Ramos (cell line): ENCODE results near the gene TNS3.

Source experiments
- in situ Hi-C: fragments of 300-500 bp; cut with MboI; formaldehyde crosslinking; loops from one replicate; pipeline ENCODE4 v1.14.3; 2022; ENCODE audit warnings: low sequenced_read_pairs; ENCODE audit not compliant: unreplicated experiment

Gene TNS3

DNA sequence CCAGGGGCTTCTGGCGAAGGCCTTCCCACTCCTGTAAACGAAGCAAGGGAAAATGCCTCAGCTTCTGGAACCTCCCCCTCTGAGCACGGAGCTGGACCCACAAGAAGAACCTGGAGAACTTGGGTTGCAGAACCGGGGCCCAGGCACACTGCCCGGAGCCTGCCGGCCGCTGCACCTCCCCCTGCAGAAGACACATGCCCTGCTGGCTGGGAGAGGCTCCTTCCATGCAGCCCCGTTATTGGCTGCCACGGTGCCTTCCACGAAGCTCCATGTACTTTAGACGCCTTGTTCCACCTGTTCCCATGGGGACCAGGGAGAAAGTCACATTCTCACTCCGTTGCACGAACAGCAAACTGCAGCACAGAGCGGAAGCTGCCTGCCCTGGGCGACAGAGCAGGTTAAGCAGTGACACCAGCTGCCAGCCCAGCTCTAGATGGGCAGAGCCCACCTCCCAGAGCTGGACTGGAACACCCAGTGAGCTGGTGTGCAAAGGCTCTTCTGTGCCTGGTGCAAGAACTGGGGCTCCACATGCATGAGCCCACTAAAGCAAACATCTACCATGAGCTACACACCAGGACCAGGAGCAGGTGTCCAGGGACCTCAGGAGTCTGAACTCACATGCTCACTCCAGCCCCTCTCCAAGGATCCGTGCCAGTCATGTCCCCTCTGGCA lies 70.1 kb downstream of the TNS3 start:
- in situ Hi-C loops: no loop called here

DNA sequence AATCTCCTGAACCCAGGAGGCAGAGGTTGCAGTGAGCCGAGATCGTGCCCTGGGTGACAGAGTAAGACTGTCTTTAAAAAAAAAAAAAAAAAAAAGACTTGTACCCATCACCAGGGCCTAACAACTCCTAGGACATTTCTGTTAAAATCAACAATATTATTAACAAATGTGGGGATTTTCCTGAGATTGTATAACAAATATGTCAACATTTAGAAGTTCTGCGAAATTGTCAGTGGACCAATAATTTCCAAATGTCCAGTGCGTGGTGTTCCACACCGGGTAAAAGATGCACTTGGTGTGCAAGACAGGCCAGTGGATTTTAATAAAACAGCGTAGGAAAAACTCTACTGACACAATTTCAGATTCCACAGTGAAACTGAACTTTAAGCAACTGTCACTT lies 71.1 kb downstream of the TNS3 start:
- in situ Hi-C loops: no loop called here

DNA sequence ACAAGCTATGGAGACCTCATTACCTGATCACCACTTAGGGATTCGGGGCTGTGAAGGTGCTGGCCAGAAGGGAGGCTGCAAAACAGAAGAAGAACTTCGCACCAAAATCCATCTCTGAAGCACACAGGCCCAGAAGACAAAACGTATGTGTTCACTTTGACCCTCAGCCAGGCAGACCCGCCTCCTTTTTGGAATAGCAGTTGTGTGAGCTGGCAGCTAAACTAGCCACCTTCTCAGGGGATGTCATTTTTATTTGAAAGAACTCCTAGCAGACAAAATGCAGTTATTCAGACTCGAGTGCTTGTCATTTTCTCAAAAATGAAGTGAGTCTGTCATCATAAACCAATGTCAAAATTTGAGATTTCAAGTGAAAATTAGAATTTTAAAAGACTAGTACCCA lies 71.7 kb downstream of the TNS3 start:
- in situ Hi-C loops: no loop called here

DNA sequence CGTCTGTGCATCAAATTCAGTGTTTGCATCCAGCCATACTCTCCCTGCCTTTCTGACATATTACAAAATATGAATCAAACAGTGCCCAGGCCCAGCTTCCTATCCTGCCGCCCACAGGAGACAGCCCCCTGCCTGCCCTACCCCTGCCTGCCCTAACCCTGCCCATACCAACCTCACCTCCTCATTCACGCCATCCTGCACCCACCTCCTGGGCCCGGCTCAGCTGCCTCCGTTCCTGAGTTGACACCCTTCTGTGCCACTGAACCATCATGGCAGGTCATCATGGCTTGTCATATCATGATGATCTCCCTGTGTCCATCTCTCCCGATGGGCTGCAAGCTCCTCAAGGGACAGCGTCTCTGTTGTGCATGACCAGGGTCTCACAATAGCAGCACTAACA lies 72.3 kb downstream of the TNS3 start:
- in situ Hi-C loops: no loop called here

DNA sequence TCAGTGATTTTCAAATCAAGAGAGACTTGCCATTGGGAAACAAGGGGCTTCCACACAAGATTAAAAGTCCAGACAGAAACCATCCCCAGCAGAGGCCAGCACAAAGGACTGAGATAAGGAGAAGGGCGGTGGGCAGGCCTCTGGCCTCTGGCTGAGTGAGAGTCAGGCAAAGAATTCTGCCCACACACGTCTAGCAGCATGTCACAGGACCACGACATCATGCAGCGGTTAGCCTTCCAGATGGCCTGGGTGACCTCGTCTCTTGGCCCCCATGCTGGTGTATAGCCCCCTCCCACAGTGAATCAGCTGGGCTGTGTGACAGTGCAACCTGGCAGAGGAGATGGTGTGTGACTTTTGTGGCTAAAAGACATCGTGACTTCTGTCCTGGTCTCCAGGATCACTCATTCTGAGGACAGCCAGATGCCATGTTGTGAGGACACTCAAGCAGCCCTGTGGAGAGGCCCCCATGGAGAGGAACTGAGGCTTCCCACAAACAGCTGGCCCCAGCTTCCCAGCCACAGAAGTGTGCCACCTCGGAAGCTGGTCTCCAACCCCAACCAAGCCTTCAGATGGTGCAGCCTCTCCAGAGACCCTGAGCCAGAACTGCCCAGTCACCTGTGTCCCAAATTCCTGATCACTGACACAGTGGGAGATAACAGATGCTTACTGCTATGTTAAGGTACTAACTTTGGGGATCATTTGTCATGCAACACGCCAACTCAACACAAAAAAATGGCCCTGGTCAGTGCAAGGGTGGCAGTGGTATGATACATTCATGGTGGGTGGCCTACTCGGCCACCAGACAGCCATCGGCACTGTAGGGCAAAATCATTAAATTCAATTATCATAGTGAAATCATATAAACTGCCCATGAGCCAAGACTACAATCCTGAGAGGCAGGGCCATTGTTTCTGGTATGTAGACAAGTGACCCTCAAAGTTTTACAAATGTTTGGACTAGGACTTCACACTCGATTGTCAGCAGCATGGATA lies 73.2 kb downstream of the TNS3 start:
- in situ Hi-C loops: no loop called here

DNA sequence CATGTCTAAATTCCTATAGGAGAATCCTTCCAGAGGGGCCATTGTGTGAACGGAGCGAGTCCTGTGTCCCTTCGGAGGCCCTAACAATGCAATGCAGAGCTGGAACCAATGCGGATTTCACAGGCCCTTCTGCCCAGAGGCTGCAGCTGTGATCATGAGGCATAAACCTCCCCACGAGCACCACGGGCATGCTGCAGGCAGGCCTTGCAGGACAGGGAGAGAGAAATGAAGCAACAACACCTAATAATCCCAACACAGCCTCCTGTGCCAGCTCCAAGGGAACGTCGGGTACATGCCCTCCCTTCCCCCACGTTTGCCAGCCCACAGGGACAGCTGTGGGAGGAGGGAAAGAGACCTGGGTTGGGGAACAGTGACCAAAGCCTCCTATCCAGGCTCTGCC lies 74.4 kb downstream of the TNS3 start:
- in situ Hi-C loops: no loop called here

DNA sequence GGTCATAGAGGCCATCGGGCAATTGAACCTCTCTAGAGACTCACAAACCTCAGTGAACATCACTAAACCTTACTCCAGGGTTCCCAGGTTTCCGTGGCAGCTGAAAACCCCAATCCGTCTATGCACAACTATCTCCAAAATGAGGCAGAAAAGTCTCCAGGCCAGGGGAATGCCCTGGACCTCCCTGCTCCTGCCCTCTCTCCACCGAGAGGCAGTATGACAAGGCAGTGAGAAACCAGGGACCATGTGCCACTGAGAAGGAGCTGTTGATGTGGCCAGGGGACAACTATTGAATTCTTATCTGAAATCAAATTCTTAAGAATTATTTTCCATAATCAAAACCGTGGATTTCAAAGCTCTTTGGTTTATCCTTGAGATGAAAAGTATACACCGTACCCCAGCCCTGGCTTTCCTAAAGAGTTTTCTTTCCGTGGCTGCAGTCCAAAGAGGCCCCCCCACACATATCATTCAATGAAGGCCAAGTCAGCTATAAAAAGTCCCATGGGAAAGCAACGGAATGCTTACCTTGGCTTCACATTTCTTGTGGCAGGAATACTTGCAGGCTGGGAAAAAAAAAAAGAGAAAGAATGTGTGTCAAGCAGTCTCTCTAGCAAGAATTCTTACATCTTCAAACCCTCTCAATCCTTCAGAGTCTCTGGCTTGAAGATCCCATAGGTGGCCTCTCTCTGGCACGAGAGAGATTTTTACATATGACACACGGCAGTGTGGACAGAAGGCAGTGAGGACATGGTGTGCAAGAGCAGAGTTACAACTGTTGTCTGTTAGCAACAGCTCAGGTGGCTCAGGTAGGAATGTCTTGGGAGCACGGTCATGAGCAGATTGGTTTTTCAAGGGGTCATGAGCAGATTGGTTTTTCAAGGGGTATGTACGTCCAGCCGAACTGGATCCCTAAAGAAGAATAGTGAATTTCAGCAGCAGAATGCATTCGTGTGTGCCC lies 75.2 kb downstream of the TNS3 start:
- in situ Hi-C loops: no loop called here

DNA sequence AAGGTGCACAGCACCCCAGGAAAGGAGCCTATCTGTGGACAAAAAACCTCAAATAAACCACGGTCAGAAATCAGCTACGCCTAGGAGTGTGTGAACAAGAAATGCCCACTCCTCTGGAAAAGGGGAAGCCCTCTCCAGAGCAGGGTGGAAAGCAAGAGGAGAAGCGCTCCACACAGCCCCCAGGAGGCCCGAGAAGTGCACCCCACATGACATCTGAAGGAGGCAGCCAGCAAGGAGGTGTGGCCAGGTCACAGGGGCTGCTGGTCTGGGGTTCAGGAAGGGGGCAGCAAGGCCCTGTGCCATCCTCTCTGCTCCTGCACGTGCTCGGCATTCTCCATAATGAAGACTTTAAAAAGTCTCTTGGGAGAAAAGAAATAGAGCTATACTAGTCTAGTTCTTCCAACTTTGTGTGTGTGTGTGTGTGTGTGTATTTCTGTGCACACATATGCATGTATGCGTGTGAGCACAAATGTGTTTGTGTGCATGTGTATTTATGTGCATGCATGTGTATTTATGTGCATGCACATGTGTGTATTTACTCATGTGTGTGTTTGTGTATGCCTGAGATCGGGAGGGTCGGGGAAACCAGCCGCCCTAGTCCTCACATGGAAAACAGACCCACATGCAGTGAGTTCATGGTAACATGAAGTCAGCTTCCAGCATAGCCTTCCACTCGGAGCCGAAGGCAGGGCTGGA lies 76.5 kb downstream of the TNS3 start:
- in situ Hi-C loops: no loop called here

DNA sequence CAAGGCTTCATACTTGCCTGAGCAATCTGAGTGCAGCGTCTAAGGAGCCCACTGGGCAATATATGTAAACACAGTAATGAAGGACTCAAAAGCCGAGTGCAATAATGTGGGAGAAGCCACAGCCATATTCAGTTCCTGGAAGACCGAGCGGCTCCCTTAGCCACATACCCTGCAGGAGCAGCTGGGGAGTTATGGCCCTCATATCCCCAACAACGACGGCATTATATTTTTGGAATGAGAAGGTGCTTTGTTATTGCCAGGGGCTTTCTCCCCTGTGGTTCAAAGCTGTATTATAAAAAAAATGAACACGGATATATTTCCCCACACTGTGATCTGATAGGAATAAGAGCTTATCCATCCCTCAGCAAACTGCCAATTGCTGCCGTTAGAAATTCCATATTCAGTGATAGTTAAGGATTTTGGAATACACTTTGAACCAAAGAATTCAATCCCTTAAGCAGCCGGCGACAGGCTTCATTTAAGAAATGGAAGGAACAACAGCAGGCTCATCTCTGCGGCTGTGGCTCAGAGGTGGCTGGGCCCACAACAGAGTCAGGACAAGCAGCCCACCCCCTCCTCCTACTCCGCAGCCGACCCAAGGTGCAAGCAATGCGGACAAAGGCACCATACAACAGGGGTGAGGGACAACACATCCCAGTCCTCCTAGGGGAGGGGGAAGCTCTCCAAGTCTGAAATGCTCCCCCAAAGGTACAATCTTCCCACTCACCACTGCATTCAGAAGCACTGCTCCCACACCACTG lies 77.2 kb downstream of the TNS3 start:
- in situ Hi-C loops: no loop called here

DNA sequence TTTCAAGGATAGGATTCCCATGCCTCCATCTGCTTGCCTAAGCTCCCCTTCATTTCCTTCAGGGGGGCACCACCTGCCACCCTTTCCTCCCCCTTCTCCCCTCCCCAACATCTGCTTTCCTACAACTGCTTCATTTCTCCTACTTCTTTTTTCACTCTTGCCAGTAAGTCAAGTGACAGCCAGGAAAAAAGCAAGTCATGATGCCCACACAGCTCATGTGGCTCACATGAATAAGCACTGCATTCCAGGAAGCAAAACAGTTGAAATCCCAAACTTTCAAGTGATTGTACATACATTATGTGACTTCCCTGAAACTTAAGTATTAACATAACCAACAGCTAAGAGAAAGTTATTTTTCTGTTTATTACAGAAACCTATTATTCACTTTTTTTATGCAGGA lies 78.6 kb downstream of the TNS3 start:
- in situ Hi-C loops: no loop called here

DNA sequence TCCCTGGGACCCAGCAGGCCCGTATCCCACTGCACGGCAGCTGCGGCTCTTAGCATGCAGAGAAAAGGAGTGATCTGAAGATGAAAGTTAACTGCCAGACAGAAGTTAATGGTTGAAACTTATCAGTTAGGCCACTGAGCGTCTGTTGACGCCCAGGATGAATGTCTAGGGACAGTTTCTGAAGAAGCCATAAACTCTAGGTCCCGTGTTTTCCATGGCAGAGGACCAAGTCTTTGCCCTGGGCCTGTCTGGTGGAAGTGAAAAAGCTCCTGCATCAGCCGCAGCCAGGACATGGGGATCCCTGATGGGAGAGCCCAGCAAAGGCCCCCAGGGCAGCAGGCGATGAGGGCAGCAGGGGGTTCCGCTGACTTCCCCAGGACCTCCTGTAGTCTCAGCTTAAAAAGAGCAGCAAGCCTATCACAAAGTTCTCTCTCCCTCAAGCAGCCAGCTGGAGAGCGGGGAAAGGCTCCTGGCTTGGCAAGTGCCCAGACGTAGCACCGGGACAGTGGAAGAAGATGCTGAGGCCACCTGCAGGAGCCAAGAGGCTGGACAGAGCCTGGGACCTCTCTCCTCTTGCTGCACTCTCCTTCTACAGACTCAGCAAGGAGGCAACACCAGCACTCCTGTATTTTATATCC lies 79.6 kb downstream of the TNS3 start:
- in situ Hi-C loops: no loop called here

DNA sequence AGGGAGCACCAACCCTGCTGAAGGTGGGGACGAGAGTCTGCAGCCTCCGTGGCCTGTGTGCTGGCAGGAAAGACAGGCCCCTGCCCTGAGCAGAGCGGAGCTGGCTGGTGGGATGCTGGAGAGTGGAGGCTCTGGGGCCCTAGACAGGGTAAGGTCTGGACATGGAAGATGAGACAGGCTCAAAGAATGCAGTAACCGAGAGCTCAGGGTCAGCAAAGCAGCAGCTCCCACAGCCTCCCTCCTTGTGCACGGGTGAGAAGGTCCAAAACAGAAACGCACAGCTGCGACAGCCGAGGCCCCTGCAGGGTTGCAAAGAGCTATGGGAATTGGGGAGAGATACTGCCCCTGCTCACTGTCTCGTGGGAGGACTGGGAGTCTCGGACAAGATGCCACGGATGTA lies 80.5 kb downstream of the TNS3 start:
- in situ Hi-C loops: no loop called here

DNA sequence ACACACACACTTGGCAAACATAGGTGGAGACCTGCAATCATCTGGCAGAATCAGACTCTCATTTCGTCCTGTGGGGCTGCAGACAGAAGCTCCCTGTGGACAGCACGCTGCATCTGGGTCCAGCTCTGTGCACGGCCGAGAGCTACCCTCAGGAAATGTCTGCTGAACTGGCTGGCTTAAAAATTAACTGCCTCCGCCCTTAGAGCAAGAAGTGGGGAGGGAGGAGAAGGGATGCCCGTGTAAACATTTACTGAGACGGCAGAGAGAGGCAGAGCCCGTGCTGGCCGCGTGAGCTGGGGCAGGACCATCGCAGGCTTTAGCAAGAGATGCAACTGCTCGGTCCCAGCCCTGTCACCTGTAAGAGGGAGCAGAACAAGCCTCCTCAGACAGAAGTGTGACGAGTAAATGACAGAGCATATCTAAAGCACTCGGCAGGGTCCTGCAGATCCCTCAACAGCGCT lies 81.8 kb downstream of the TNS3 start:
- in situ Hi-C loops: no loop called here

DNA sequence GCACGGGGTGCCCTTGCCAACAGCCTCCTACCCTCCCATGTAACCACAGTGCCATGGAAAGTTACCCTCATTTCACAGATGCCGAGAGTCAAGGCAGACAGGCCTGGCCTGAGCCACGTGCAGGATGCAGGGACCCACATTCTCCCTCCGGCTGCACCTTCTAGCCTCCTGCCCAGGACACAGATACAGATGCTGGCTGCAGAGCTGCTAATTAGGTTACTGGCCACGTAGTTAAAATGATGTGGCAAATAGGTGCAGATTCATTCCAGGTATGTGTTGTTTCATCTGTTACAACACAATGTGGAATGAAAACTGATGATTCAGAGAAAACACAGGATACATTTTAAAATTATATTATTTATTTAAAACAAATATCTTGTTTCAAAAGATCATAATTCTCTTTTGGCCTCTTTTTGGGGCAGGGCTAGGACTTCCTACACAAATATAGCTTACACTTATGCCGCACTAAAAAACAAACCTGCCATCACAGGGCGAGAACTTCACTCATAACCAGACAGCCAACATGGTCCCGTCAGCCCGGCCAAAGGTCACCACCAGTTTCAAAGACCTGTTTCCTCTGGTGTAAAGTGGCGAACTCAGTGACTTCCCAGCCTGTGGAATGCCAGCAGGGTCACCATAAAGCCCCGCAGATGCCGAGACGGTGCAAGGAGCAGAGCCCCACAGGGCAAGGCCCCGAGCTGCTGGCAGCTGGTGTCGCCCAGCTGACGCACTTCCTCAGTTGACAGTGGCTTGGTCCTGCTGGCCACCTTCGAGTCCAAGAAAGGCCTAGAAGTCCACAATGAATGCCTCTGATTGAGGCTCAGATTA lies 83.5 kb downstream of the TNS3 start:
- in situ Hi-C loops: no loop called here

DNA sequence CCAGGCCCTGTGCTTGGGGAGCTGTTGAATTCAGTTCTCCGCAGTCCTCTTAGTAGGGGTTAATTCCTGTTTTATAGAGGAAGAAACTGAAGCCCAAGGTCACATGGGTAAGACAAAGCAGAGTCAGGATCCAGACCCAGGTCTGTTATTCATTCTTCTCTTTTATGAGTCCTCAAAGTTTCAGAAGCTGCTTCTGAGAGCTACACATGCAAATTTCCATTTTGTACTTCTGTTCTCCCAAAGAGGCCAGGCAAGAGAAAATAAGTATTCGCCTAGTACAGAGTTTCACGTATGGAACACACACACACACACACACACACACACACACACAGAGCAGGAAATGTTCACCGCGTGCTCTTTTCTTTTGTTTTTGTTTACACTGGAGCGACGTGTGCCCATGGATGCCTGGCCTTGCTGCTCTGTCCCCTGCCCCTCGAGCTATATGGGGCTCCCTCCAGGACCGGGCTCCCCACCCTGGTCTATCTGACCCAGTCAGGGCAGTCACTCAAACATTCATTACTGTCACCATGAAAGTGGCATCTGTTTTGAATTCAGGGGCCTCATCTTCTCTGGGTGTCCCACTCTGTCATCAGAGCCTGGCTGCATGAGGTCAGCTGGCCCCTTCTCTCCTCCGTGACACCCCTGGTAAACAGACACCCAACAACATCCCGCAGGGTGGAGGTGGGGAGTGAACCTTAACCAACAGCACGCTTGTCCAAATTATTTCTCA lies 84.4 kb downstream of the TNS3 start:
- in situ Hi-C loops: no loop called here

DNA sequence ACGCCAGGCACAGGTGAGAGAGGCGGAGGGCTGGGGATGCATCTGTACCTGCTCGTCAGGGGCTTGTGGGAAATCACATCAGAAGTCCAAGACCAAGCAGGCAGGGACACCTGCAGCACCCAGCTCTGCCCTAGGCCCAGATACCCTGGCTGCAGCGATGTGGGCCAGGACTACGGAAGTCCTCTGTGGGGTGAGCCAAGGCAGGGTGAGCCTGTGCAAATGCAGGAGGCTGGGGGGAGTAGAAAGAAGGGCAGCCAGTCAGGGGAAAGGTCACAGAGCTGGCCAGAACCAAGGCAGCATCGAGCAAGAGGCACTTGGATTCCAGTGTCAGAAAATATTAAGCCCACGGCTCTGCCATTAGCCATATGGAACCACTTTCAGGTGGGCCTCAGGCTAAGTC lies 85.2 kb downstream of the TNS3 start:
- in situ Hi-C loops: no loop called here

DNA sequence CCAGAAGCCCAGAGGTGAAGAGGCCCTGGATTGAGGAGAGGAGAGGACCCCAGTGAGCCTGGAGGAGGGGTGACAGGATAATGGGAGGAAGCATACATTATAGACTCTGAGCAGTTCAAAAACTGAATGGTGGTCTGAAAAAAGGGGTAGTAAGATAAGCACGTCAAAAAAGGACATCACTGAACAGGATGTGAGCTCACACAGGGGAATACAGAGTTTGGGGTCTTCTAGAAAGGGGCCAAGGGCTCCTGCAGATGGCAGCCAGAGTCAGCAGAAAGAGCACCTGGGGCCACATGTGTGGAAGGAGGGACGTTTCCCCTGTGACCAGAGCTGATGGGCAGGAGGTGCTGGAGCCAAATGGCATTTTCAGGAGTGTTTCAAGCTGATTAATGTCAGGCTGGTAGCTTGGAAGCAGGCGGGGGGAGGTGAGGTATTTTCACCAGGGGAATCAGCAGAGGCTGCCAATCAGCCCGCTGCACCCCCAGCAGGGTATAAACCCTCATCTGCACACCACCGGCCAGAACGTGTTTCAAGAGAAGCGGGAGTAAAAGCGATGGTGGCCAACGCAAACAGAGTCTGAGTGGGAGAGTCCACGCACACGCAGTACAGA lies 85.8 kb downstream of the TNS3 start:
- in situ Hi-C loops: no loop called here
